RWPE2 (cell line): ENCODE measurements around the gene PJVK.
A peak's percentile ranks its signal among the peaks of the same experiment; 100 is the strongest.

Source experiments
- ATAC-seq: fragments of 200-7000 bp; cut with Tn5 transposase; 3 replicates; pipeline ENCODE4 v1.9.1; 2021; ENCODE audit warnings: low read depth
- DNase-seq: peaks from one replicate; pipeline ENCODE4 v3.0.0-alpha.2; 2020; ENCODE audit warnings: low spot score
- H3K27ac ChIP-seq: fragments of 450-650 bp; 2 replicates; pipeline ENCODE4 v1.5.1; 2017; ENCODE audit warnings: mild to moderate bottlenecking; ENCODE audit not compliant: poor library complexity, severe bottlenecking
- H3K27me3 ChIP-seq: fragments of 250-450 bp; sonication (Bioruptor Pico); 2 replicates; pipeline ENCODE4 v1.5.1; 2021; ENCODE audit warnings: mild to moderate bottlenecking, moderate library complexity; ENCODE audit not compliant: insufficient read depth, poor library complexity, severe bottlenecking
- H3K36me3 ChIP-seq: fragments of 250-450 bp; sonication (Bioruptor Pico); 2 replicates; pipeline ENCODE4 v1.5.1; 2020; ENCODE audit warnings: low read depth, mild to moderate bottlenecking, moderate library complexity
- H3K4me1 ChIP-seq: fragments of 250-450 bp; sonication (Bioruptor Pico); 2 replicates; pipeline ENCODE4 v1.5.1; 2021; ENCODE audit warnings: mild to moderate bottlenecking, moderate library complexity; ENCODE audit not compliant: insufficient read depth, poor library complexity, severe bottlenecking
- H3K4me3 ChIP-seq: fragments of 250-450 bp; sonication (Bioruptor Pico); 2 replicates; pipeline ENCODE4 v1.5.1; 2021; ENCODE audit warnings: mild to moderate bottlenecking, moderate library complexity; ENCODE audit not compliant: severe bottlenecking
- H3K9me3 ChIP-seq: fragments of 250-450 bp; sonication (Bioruptor Pico); 2 replicates; pipeline ENCODE4 v1.5.1; 2021; ENCODE audit warnings: mild to moderate bottlenecking, moderate library complexity; ENCODE audit not compliant: severe bottlenecking
- TF ChIP-seq, protein P1 (sequence below): fragments of 450-650 bp; IDR thresholded peaks from one replicate; pipeline ENCODE4 v1.5.1; 2017; ENCODE audit warnings: mild to moderate bottlenecking, moderate library complexity; ENCODE audit not compliant: poor library complexity, severe bottlenecking

The PJVK gene

GRCh38 chr2:178449700-178450523 lies 1.3 kb upstream of the PJVK start:
- peak overlapping the region; percentile 55 for H3K27ac ChIP-seq
- no peaks in the 10 kb centered on the region for H3K27me3 ChIP-seq
- no peak for ATAC-seq
- DNase-seq, result no peak
- H3K36me3 ChIP-seq, result peaks cover 46% of the 10 kb centered on the region
- TF ChIP-seq, protein P1, sequence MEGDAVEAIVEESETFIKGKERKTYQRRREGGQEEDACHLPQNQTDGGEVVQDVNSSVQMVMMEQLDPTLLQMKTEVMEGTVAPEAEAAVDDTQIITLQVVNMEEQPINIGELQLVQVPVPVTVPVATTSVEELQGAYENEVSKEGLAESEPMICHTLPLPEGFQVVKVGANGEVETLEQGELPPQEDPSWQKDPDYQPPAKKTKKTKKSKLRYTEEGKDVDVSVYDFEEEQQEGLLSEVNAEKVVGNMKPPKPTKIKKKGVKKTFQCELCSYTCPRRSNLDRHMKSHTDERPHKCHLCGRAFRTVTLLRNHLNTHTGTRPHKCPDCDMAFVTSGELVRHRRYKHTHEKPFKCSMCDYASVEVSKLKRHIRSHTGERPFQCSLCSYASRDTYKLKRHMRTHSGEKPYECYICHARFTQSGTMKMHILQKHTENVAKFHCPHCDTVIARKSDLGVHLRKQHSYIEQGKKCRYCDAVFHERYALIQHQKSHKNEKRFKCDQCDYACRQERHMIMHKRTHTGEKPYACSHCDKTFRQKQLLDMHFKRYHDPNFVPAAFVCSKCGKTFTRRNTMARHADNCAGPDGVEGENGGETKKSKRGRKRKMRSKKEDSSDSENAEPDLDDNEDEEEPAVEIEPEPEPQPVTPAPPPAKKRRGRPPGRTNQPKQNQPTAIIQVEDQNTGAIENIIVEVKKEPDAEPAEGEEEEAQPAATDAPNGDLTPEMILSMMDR, result no peak
- H3K4me3 ChIP-seq, result peak overlapping the region; percentile 79
- H3K4me1 ChIP-seq, result peaks cover 10% of the 10 kb centered on the region
- H3K9me3 ChIP-seq, result no peaks in the 10 kb centered on the region

DNA sequence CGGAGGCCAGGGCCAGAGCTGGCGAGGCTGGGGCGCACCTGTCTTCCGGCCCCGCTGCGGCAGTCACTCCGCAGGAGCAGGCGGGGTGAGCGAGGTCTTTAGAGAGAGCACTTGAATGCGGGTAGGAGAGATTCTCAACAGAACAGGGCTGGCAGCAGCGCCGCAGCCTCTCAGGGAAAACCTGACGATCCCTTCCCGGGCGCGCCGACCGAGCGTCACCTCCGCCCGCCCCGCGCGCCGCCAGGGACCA lies 729 bp upstream of the PJVK start:
- no peaks in the 10 kb centered on the region for H3K9me3 ChIP-seq
- peak; percentile 45 for ATAC-seq
- TF ChIP-seq, protein P1, result no peak
- H3K27me3 ChIP-seq, result no peaks in the 10 kb centered on the region
- H3K27ac ChIP-seq, result peak overlapping the region; percentile 55
- no peak for DNase-seq
- peaks cover 10% of the 10 kb centered on the region for H3K4me1 ChIP-seq
- H3K36me3 ChIP-seq, result peaks cover 41% of the 10 kb centered on the region
- H3K4me3 ChIP-seq, result peak overlapping the region; percentile 79

DNA sequence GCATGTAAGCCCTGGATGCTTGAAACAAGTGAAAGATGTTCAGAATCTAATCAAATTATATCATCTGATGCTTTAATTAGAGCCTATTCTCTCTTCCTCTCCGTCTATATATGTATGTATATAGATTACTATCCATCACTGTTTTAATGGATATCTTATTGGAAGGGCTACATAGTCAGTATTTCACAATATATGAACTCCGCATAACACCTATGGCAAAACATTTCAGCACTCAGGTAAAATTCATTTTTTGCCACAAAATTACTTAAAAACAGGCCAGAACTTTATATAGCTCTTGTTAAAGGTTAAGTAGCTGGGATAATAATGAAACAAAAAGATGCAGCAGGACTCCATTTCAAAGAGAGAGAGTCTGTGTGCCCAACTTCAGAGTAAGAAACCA lies 1.2 kb downstream of the PJVK start:
- no peak for DNase-seq
- ATAC-seq, result no peak
- H3K36me3 ChIP-seq, result peaks cover 25% of the 10 kb centered on the region
- H3K27ac ChIP-seq, result no peak overlapping the region
- H3K9me3 ChIP-seq, result no peaks in the 10 kb centered on the region
- H3K4me1 ChIP-seq, result peaks cover 10% of the 10 kb centered on the region
- TF ChIP-seq, protein P1, result no peak
- H3K27me3 ChIP-seq, result no peaks in the 10 kb centered on the region
- no peak overlapping the region for H3K4me3 ChIP-seq

GRCh38 chr2:178452870-178453269 lies 1.7 kb downstream of the PJVK start:
- peaks cover 20% of the 10 kb centered on the region for H3K36me3 ChIP-seq
- ATAC-seq, result no peak
- H3K4me3 ChIP-seq, result no peak overlapping the region
- H3K27me3 ChIP-seq, result no peaks in the 10 kb centered on the region
- TF ChIP-seq, protein P1, result no peak
- H3K4me1 ChIP-seq, result peaks cover 10% of the 10 kb centered on the region
- no peak for DNase-seq
- H3K27ac ChIP-seq, result no peak overlapping the region
- H3K9me3 ChIP-seq, result no peaks in the 10 kb centered on the region

DNA sequence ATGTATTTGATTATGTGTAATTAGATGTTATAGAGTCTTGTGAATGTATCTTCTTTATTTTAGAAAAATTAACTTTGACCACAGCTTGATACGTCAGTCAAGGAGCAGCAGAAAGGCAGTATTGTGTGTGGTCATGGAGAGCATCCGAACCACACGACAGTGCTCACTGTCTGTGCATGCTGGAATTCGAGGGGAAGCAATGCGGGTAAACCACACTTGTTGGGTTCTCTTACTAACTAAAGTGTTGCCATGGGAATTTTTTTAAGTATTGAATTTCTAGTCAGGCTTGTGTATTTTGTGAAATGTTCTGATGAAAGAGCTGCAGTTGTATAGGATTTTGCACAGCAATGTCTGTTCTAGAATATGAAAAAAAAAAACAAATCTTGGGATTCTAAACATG lies 4.8 kb downstream of the PJVK start:
- Histone ChIP-seq H3K4me1 (no peaks in the 10 kb centered on the region), H3K4me3 (no peak overlapping the region), H3K27me3 (no peaks in the 10 kb centered on the region), H3K36me3 (no peaks in the 10 kb centered on the region), H3K27ac (no peak overlapping the region), H3K9me3 (no peaks in the 10 kb centered on the region)
- ATAC-seq, result no peak
- DNase-seq, result no peak
- TF ChIP-seq, protein P1, result no peak
